Calu3 (cell line): Measurements from ENCODE around the gene ATP2C1. TPM values are rescaled to one million over a fixed set of nuclear protein-coding genes. Genes with fewer than 3 reads are reported as not detected.

ENCODE experiments used
- Bru-seq: library from RNA; stranded (reverse); fragments of 400-500 nt; gene quantifications from one replicate; lab custom pipeline; 2021; lab: Mats Ljungman, UMichigan
- BruChase-seq, 2 experiments: library from RNA; stranded (reverse); fragments of 400-500 nt; gene quantifications; one replicate each; lab custom pipeline; 2021; lab: Mats Ljungman, UMichigan
- BruUV-seq: library from RNA; stranded (reverse); fragments of 400-500 nt; replicated peaks from 2 replicates; lab custom pipeline; 2021; lab: Mats Ljungman, UMichigan
- CTCF ChIA-PET: fragments of 300-600 bp; sonication (Branson Sonifier 250); formaldehyde crosslinking; loops from one replicate; lab custom pipeline; 2022; ENCODE audit warnings: antibody characterized with exemption; lab: Charles Lee
- DNase-seq: peaks from one replicate; pipeline ENCODE4 v3.0.0; 2022
- H3K27ac Mint-ChIP-seq: one replicate; pipeline ENCODE4 v1.8.0; 2022; ENCODE audit warnings: mixed read lengths; ENCODE audit not compliant: unreplicated experiment
- H3K27me3 Mint-ChIP-seq: one replicate; pipeline ENCODE4 v1.8.0; 2022; ENCODE audit warnings: mixed read lengths; ENCODE audit not compliant: unreplicated experiment
- H3K36me3 Mint-ChIP-seq: one replicate; pipeline ENCODE4 v1.8.0; 2022; ENCODE audit warnings: mild to moderate bottlenecking, moderate library complexity, mixed read lengths; ENCODE audit not compliant: insufficient read depth, unreplicated experiment
- H3K4me1 Mint-ChIP-seq: one replicate; pipeline ENCODE4 v1.8.0; 2022; ENCODE audit warnings: mild to moderate bottlenecking, low read depth, mixed read lengths; ENCODE audit not compliant: unreplicated experiment
- H3K4me3 Mint-ChIP-seq: one replicate; pipeline ENCODE4 v1.8.0; 2022; ENCODE audit warnings: mild to moderate bottlenecking, low read depth, moderate library complexity, mixed read lengths; ENCODE audit not compliant: unreplicated experiment
- H3K9me3 Mint-ChIP-seq: one replicate; pipeline ENCODE4 v1.8.0; 2022; ENCODE audit warnings: low read depth, mixed read lengths; ENCODE audit not compliant: unreplicated experiment
- CTCF ChIP-seq: fragments of 200-600 bp; IDR thresholded peaks from one replicate; pipeline ENCODE4 v1.8.0; 2022; ENCODE audit warnings: antibody characterized with exemption; ENCODE audit not compliant: unreplicated experiment
- intact Hi-C: fragments of 100-400 bp; cut with micrococcal nuclease; formaldehyde crosslinking; loops from one replicate; pipeline ENCODE4 v1.10.0; 2022; ENCODE audit not compliant: unreplicated experiment
- long read RNA-seq: library from polyadenylated mRNA; stranded (forward); transcript quantifications from one replicate; pipeline ENCODE4 v2.0.0, GENCODE V29; 2022
- total RNA-seq: library from RNA; stranded (reverse); gene quantifications from 2 replicates; pipeline ENCODE4 v1.2.3, GENCODE V29; 2022

The ATP2C1 gene
- total RNA-seq (267 and 361 TPM in 2 replicates), Bru-seq, nascent RNA (percentile 96 among the genes with signal in this experiment), BruChase-seq, experiment 1, labeled RNA remaining after a 6-hour chase (percentile 94 among the genes with signal in this experiment), BruChase-seq, experiment 2, labeled RNA remaining after a 2-hour chase (percentile 96 among the genes with signal in this experiment)
- long read RNA-seq, full-length matches to known transcripts = 218 of 351 reads
- long read RNA-seq, partial matches to known transcripts = 38 of 351 reads
- long read RNA-seq, other reads (novel, unspliced or antisense) = 95 of 351 reads

- intact Hi-C loops = loop anchor here (1.0 to 5.0 kb wide), 5 partner anchors 43 to 616 kb away; no protein-coding TSS in a partner anchor
- peak within 1 kb of the TSS; percentile 93 for H3K4me3 Mint-ChIP-seq
- peaks cover 29% of the 10 kb centered on the region for H3K4me1 Mint-ChIP-seq
- DNase-seq = peak; percentile 99
- no peaks in the 10 kb centered on the region for H3K9me3 Mint-ChIP-seq
- H3K27me3 Mint-ChIP-seq = no peaks in the 10 kb centered on the region
- TF ChIP-seq CTCF = no peak
- H3K27ac Mint-ChIP-seq = peak within 1 kb of the TSS; percentile 98
- CTCF ChIA-PET = interaction anchor here (0.7 to 3.1 kb wide), 17 partner anchors 9 to 1843 kb away, joined by 3 to 44 read pairs (median 4); partner anchors contain the start of gene NUDT16
- TSS peak; percentile 79 for BruUV-seq
- H3K36me3 Mint-ChIP-seq = peaks cover 37% of the 10 kb centered on the region
Observed at GRCh38 chr3:130893376-130894129, at the start of gene ATP2C1. ATP2C1 (plus strand) TSS chr3:130894084; CDS start chr3:130894770, 686 bp downstream.

GRCh38 chr3:130844462-130844861, 49.4 kb upstream of the ATP2C1 start:
- Mint-ChIP-seq H3K4me1 (peaks cover 20% of the 10 kb centered on the region), H3K4me3 (no peak overlapping the region), H3K36me3 (peaks cover 4% of the 10 kb centered on the region), H3K9me3 (peaks cover 3% of the 10 kb centered on the region), H3K27ac (no peak overlapping the region), H3K27me3 (no peaks in the 10 kb centered on the region)
- intact Hi-C loops = no loop called here
- no peak for TF ChIP-seq CTCF
- CTCF ChIA-PET = interaction anchor here (0.6 to 0.7 kb wide), 3 partner anchors 33 to 1017 kb away, joined by 3 read pairs; no protein-coding TSS in a partner anchor
- no TSS peak for BruUV-seq
- DNase-seq = no peak

GRCh38 chr3:130846181-130846580, 47.7 kb upstream of the ATP2C1 start:
- no peaks in the 10 kb centered on the region for H3K27me3 Mint-ChIP-seq
- CTCF ChIA-PET = no interaction called here
- peaks cover 19% of the 10 kb centered on the region for H3K36me3 Mint-ChIP-seq
- peaks cover 3% of the 10 kb centered on the region for H3K9me3 Mint-ChIP-seq
- no peak for DNase-seq
- no TSS peak for BruUV-seq
- no peak overlapping the region for H3K4me3 Mint-ChIP-seq
- no peak overlapping the region for H3K27ac Mint-ChIP-seq
- no peak for TF ChIP-seq CTCF
- peaks cover 28% of the 10 kb centered on the region for H3K4me1 Mint-ChIP-seq
- intact Hi-C loops = no loop called here

GRCh38 chr3:130849091-130849552, 44.8 kb upstream of the ATP2C1 start:
- no TSS peak for BruUV-seq
- H3K27ac Mint-ChIP-seq = peak overlapping the region; percentile 96
- no peaks in the 10 kb centered on the region for H3K27me3 Mint-ChIP-seq
- no peak for TF ChIP-seq CTCF
- H3K9me3 Mint-ChIP-seq = peaks cover 3% of the 10 kb centered on the region
- CTCF ChIA-PET = interaction anchor here (0.7 to 2.5 kb wide), 4 partner anchors 9 to 96 kb away, joined by 3 to 23 read pairs (median 5); partner anchors contain the start of gene ATP2C1
- peak overlapping the region; percentile 41 for H3K4me3 Mint-ChIP-seq
- H3K4me1 Mint-ChIP-seq = peaks cover 43% of the 10 kb centered on the region
- intact Hi-C loops = no loop called here
- DNase-seq = peak; percentile 77
- H3K36me3 Mint-ChIP-seq = peaks cover 28% of the 10 kb centered on the region
